HepG2 (cell line): ENCODE results near the gene RBP7. TPM values are rescaled to one million over a fixed set of nuclear protein-coding genes. Genes with fewer than 3 reads are reported as not detected.

Source experiments
- ATAC-seq: fragments of 200-7000 bp; cut with Tn5 transposase; 3 replicates; pipeline ENCODE4 v1.9.1; 2020; ENCODE audit warnings: mild to moderate bottlenecking, moderate library complexity
- BruUV-seq: library from RNA; stranded (reverse); fragments of 400-500 nt; replicated peaks from 2 replicates; lab custom pipeline; 2021; lab: Mats Ljungman, UMichigan
- CTCF ChIA-PET: fragments of 300-600 bp; formaldehyde crosslinking; extraction: SDS; loops from one replicate; lab custom pipeline; 2021; ENCODE audit warnings: low total read pairs, inconsistent platforms, low intra/inter-chr PET ratio; lab: Yijun Ruan, JAX
- POLR2A ChIA-PET: fragments of 350-600 bp; sonication (Branson Sonifier 250); formaldehyde crosslinking; loops from one replicate; lab custom pipeline; 2020; ENCODE audit warnings: antibody characterized with exemption, inconsistent platforms; lab: Yijun Ruan, JAX
- DNase-seq: peaks from one replicate; pipeline ENCODE4 v3.0.0-alpha.2; 2015; ENCODE audit warnings: low spot score
- FAIRE-seq: peaks from 3 replicates; lab custom pipeline; 2011; peaks lifted over from hg19 to GRCh38; lab: Jason Lieb, UNC
- H2AFZ ChIP-seq: one replicate; pipeline ENCODE4 v1.6.1; 2011; ENCODE audit warnings: low read length, inconsistent platforms
- H3K27ac ChIP-seq: fragments of 300-600 bp; 3 replicates; pipeline ENCODE4 v1.8.0; 2011; ENCODE audit warnings: mixed run types, mild to moderate bottlenecking, mixed read lengths, low read length, inconsistent platforms; ENCODE audit not compliant: insufficient read depth; ENCODE audit errors: extremely low read length
- H3K27me3 ChIP-seq, 2 experiments: fragments of 200-600 bp in 1 of 2; 2 replicates in 1 of 2; 3 replicates in 1 of 2; pipeline versions ENCODE4 v1.6.0 to v1.8.0; 2011; ENCODE audit warnings: low read length in 2 of 2, mild to moderate bottlenecking in 2 of 2, moderate library complexity in 2 of 2, inconsistent platforms in 1 of 2; ENCODE audit not compliant: insufficient read depth in 2 of 2, control insufficient read depth in 1 of 2
- H3K36me3 ChIP-seq, 2 experiments: fragments of 200-600 bp in 1 of 2; replicated peaks in 1 of 2; 2 replicates in 1 of 2; 3 replicates in 1 of 2; pipeline versions ENCODE4 v1.5.1 to v1.8.0; 2011; ENCODE audit warnings: low read length in 2 of 2, inconsistent platforms in 1 of 2; ENCODE audit not compliant: insufficient read depth in 2 of 2, control insufficient read depth in 1 of 2
- H3K4me1 ChIP-seq: 2 replicates; pipeline ENCODE4 v1.5.1; 2012; ENCODE audit warnings: low read length, inconsistent platforms; ENCODE audit not compliant: insufficient read depth
- H3K4me2 ChIP-seq: 2 replicates; pipeline ENCODE4 v1.6.0; 2011; ENCODE audit warnings: low read depth, low read length, inconsistent platforms
- H3K4me3 ChIP-seq, 3 experiments: fragments of 200-600 bp in 1 of 3; sonication (generic), shearing (Covaris generic) in 1 of 3; replicated peaks in 1 of 3; 2 replicates each; pipeline ENCODE4 v1.5.1; 2011 to 2016; ENCODE audit warnings: low read length in 3 of 3, inconsistent platforms in 2 of 3, low read depth in 2 of 3, mild to moderate bottlenecking in 2 of 3, control low read depth in 1 of 3, mixed read lengths in 1 of 3; ENCODE audit not compliant: insufficient read depth in 1 of 3
- H3K79me2 ChIP-seq: one replicate; pipeline ENCODE4 v1.6.1; 2011; ENCODE audit warnings: low read length, inconsistent platforms; ENCODE audit not compliant: insufficient read depth
- H3K9ac ChIP-seq: 2 replicates; pipeline ENCODE4 v1.6.0; 2011; ENCODE audit warnings: mild to moderate bottlenecking, low read depth, low read length, inconsistent platforms; ENCODE audit not compliant: insufficient read depth
- H3K9me3 ChIP-seq: 2 replicates; pipeline ENCODE4 v1.5.1; 2012; ENCODE audit warnings: mild to moderate bottlenecking, low read length
- H4K20me1 ChIP-seq: 2 replicates; pipeline ENCODE4 v1.6.0; 2011; ENCODE audit warnings: inconsistent platforms, mild to moderate bottlenecking, low read length, moderate library complexity; ENCODE audit not compliant: insufficient read depth
- BCLAF1 ChIP-seq: fragments of 450-650 bp; IDR thresholded peaks from 2 replicates; pipeline ENCODE4 v1.6.1; 2017; ENCODE audit warnings: mild to moderate bottlenecking
- BHLHE40 ChIP-seq: IDR thresholded peaks from 2 replicates; pipeline ENCODE4 v1.6.1; 2011; ENCODE audit warnings: low read length, improper control_type of control experiment
- CENPBD1 ChIP-seq: sonication (generic); formaldehyde crosslinking; IDR thresholded peaks from 2 replicates; pipeline ENCODE4 v1.8.0; 2022; ENCODE audit warnings: missing genetic modification reagents, low read depth, mild to moderate bottlenecking, borderline replicate concordance
- CREBL2 ChIP-seq: sonication (generic); formaldehyde crosslinking; IDR thresholded peaks from 2 replicates; pipeline ENCODE4 v1.8.1; 2023; ENCODE audit warnings: missing genetic modification reagents, mild to moderate bottlenecking, borderline replicate concordance
- FOSL2 ChIP-seq: sonication (generic); formaldehyde crosslinking; IDR thresholded peaks from 2 replicates; pipeline ENCODE4 v1.4.0; 2020; ENCODE audit warnings: missing genetic modification reagents
- JUN ChIP-seq: sonication (generic); formaldehyde crosslinking; IDR thresholded peaks from 2 replicates; pipeline ENCODE4 v1.4.0; 2020; ENCODE audit warnings: mild to moderate bottlenecking, missing genetic modification reagents
- KAT7 ChIP-seq: IDR thresholded peaks from 2 replicates; pipeline ENCODE4 v1.6.1; 2018; ENCODE audit warnings: borderline replicate concordance, missing compliant biosample characterization
- NR2F6 ChIP-seq, 2 experiments: IDR thresholded peaks; 2 replicates each; pipeline ENCODE4 v1.6.1; 2016; ENCODE audit warnings: antibody characterized with exemption in 1 of 2, mild to moderate bottlenecking in 1 of 2
- SOX6 ChIP-seq, 2 experiments: fragments of 450-650 bp in 1 of 2; sonication (generic) in 1 of 2; formaldehyde crosslinking in 1 of 2; IDR thresholded peaks; 2 replicates each; pipeline versions ENCODE4 v1.4.0 to v1.6.1; 2017 to 2020; ENCODE audit warnings: antibody characterized with exemption in 1 of 2, mild to moderate bottlenecking in 1 of 2, missing genetic modification reagents in 1 of 2
- TEAD2 ChIP-seq: sonication (generic); formaldehyde crosslinking; IDR thresholded peaks from 2 replicates; pipeline ENCODE4 v1.9.0; 2021; ENCODE audit warnings: missing genetic modification reagents
- TEAD3 ChIP-seq: optimal IDR thresholded peaks from 2 replicates; pipeline ENCODE3; 2016; ENCODE audit warnings: borderline replicate concordance
- THAP11 ChIP-seq: IDR thresholded peaks from 2 replicates; pipeline ENCODE4 v1.6.1; 2016; ENCODE audit warnings: missing biosample characterization, missing genetic modification reagents
- ZBTB33 ChIP-seq: sonication (generic); formaldehyde crosslinking; IDR thresholded peaks from 2 replicates; pipeline ENCODE4 v1.4.0; 2020; ENCODE audit warnings: missing genetic modification reagents
- ZBTB38 ChIP-seq: sonication (generic); formaldehyde crosslinking; IDR thresholded peaks from 2 replicates; pipeline ENCODE4 v1.5.1; 2020; ENCODE audit warnings: mild to moderate bottlenecking, missing genetic modification reagents
- ZC3H4 ChIP-seq: sonication (generic); formaldehyde crosslinking; IDR thresholded peaks from 2 replicates; pipeline ENCODE4 v1.4.0; 2020; ENCODE audit warnings: missing genetic modification reagents, borderline replicate concordance
- ZNF124 ChIP-seq: sonication (generic); formaldehyde crosslinking; IDR thresholded peaks from 2 replicates; pipeline ENCODE4 v1.4.0; 2020; ENCODE audit warnings: missing genetic modification reagents
- ZNF180 ChIP-seq: sonication (generic); formaldehyde crosslinking; IDR thresholded peaks from 2 replicates; pipeline ENCODE4 v1.4.0; 2020; ENCODE audit warnings: low read depth, missing genetic modification reagents, borderline replicate concordance
- ZNF205 ChIP-seq: IDR thresholded peaks from 2 replicates; pipeline ENCODE4 v1.6.1; 2018; ENCODE audit warnings: missing biosample characterization, missing genetic modification reagents
- ZNF225 ChIP-seq: sonication (generic); formaldehyde crosslinking; IDR thresholded peaks from 2 replicates; pipeline ENCODE4 v1.4.0; 2020; ENCODE audit warnings: mild to moderate bottlenecking, missing genetic modification reagents
- ZNF256 ChIP-seq: sonication (generic); formaldehyde crosslinking; conservative IDR thresholded peaks from 2 replicates; pipeline ENCODE4 v1.4.0; 2020; ENCODE audit warnings: missing genetic modification reagents
- ZNF547 ChIP-seq: sonication (generic); formaldehyde crosslinking; IDR thresholded peaks from 2 replicates; pipeline ENCODE4 v1.5.1; 2020; ENCODE audit warnings: mild to moderate bottlenecking, missing genetic modification reagents
- ZNF549 ChIP-seq: sonication (generic); formaldehyde crosslinking; IDR thresholded peaks from 2 replicates; pipeline ENCODE4 v1.5.0; 2020; ENCODE audit warnings: missing genetic modification reagents
- WGBS: methylation state at CpG from one replicate; pipeline ENCODE4 v1.1.6; 2017; ENCODE audit warnings: low lambda C conversion rate; 5-methylcytosine and 5-hydroxymethylcytosine counted together
- in situ Hi-C: cut with HindIII; loops from 2 replicates; pipeline ENCODE4 v1.10.0; 2017; ENCODE audit warnings: low pct_unique_long_range_greater_than_20kb; ENCODE audit not compliant: extremely low pct_ligation_motif_present
- intact Hi-C: fragments of 100-400 bp; cut with micrococcal nuclease; formaldehyde crosslinking; loops from one replicate; pipeline ENCODE4 v1.10.0; 2022; ENCODE audit not compliant: unreplicated experiment
- polyA plus RNA-seq, 8 experiments: library from polyadenylated mRNA; depleted of rRNA in 3 of 8; stranded (reverse) in 7 of 8; unstranded in 1 of 8; fragments of >200 nt; fragmentation: Illumina TruSeq in 4 of 8; extraction: Trizol in 4 of 8; gene quantifications; 2 replicates each; pipeline versions ENCODE4 v1.2.1 to v1.2.3, GENCODE V29; 2011 to 2016; ENCODE audit warnings: low read depth in 4 of 8, missing spikeins in 1 of 8, mixed read lengths in 1 of 8; ENCODE audit not compliant: insufficient read depth in 1 of 8
- total RNA-seq, 5 experiments: library from RNA; depleted of rRNA; stranded (reverse); fragments of >200 nt; fragmentation: Illumina TruSeq; extraction: Trizol; gene quantifications; 2 replicates each; pipeline ENCODE4 v1.2.3, GENCODE V29; 2016; ENCODE audit warnings: low read depth in 1 of 5

The RBP7 gene
- total and polyA plus RNA-seq, 2 of the 13 experiments (the other 11 are each of a cell fraction or from before 2014, with no cell fraction given), result 1.6 to 2.0 TPM

GRCh38 chr1:10065344-10065685 is 68.3 kb downstream of the RBP7 start:
- in situ Hi-C loops, result no loop called here
- ChIA-PET CTCF (no interaction called here), POLR2A (no interaction called here)
- Histone ChIP-seq H3K4me3 (peak overlapping the region in 1 of 3 experiments; percentile 50; a peak in 2 of 6 replicates), H2AFZ (no peak overlapping the region), H3K79me2 (peaks cover 17% of the 10 kb centered on the region), H3K9ac (peak overlapping the region; percentile 10; the same call in 1 of the 2 replicates), H3K27me3 (no peaks in the 10 kb centered on the region), H3K27ac (peak overlapping the region; percentile 66), H3K9me3 (no peaks in the 10 kb centered on the region), H3K36me3 (no peaks in the 10 kb centered on the region), H3K4me2 (peak overlapping the region; percentile 70), H3K4me1 (peaks cover 25% of the 10 kb centered on the region), H4K20me1 (no peaks in the 10 kb centered on the region)
- no TSS peak for BruUV-seq
- ATAC-seq, result peak; percentile 96
- FAIRE-seq, result peak; percentile 60
- intact Hi-C loops, result no loop called here
- 35% methylated on average over 5 of the region's 7 CpGs for WGBS
- peak; percentile 48 for DNase-seq
- TF ChIP-seq JUN (CRISPR knock-in tag) (no peak), CREBL2 (no peak), ZC3H4 (CRISPR knock-in tag) (no peak), BCLAF1 (no peak), TEAD3 (peak; percentile 38), ZBTB38 (peak; percentile 83), BHLHE40 (0 out of 2 replicates have a peak, but pooled peaks have one; percentile 12), CENPBD1 (CRISPR knock-in tag) (no peak), SOX6 (IDR thresholded peaks at IDR 0.05) (no peak), SOX6 (CRISPR knock-in tag; IDR thresholded peaks at IDR 0.05) (no peak; the same call in 1 of the 2 replicates), ZNF124 (CRISPR knock-in tag) (no peak), TEAD2 (CRISPR knock-in tag) (no peak), ZNF256 (CRISPR knock-in tag) (no peak), THAP11 (CRISPR knock-in tag) (no peak), ZBTB33 (CRISPR knock-in tag) (peak; percentile 71), KAT7 (no peak), ZNF547 (CRISPR knock-in tag) (no peak), ZNF225 (CRISPR knock-in tag) (no peak), ZNF549 (no peak), ZNF180 (no peak), NR2F6 (IDR thresholded peaks at IDR 0.05) (no peak), NR2F6 (CRISPR knock-in tag; IDR thresholded peaks at IDR 0.05) (0 out of 2 replicates have a peak, but pooled peaks have one; percentile 16), ZNF205 (peak; percentile 96), FOSL2 (CRISPR knock-in tag) (peak; percentile 20; the same call in 1 of the 2 replicates)
